Ascending aorta (tissue), 2 donors: ENCODE data around the gene VPS37C. TPM values are rescaled to one million over a fixed set of nuclear protein-coding genes. Genes with fewer than 3 reads are reported as not detected.

Source experiments
- DNase-seq, 2 donors: peaks; one replicate each; pipeline ENCODE4 v3.0.0-alpha.2; 2019; ENCODE audit warnings: low spot score in 2 of 2
- H3K27ac ChIP-seq, 2 donors: fragments of 200-600 bp; sonication (generic); one replicate each; pipeline ENCODE4 v1.5.1; 2016 to 2017; ENCODE audit warnings: mild to moderate bottlenecking in 1 of 2
- H3K27me3 ChIP-seq: fragments of 200-600 bp; sonication (generic); one replicate; pipeline ENCODE4 v1.5.1; 2017
- H3K36me3 ChIP-seq, 2 donors: fragments of 200-600 bp; sonication (generic); one replicate each; pipeline ENCODE4 v1.5.1; 2016
- H3K4me1 ChIP-seq, 2 donors: fragments of 200-600 bp; sonication (generic); one replicate each; pipeline ENCODE4 v1.5.1; 2016 to 2017; ENCODE audit warnings: mild to moderate bottlenecking in 1 of 2
- H3K4me3 ChIP-seq, 2 donors: fragments of 200-600 bp; sonication (generic); one replicate each; pipeline ENCODE4 v1.5.1; 2016 to 2017; ENCODE audit warnings: mild to moderate bottlenecking in 1 of 2
- H3K9me3 ChIP-seq, 2 donors: fragments of 200-600 bp; sonication (generic); one replicate each; pipeline ENCODE4 v1.5.1; 2016
- intact Hi-C: fragments of 100-400 bp; cut with DNase I; formaldehyde crosslinking; loops from one replicate; pipeline ENCODE4 v1.15.1; 2023
- total RNA-seq: library from RNA; depleted of rRNA; stranded (reverse); fragments of >200 nt; gene quantifications from one replicate; pipeline ENCODE4 v1.1.0, GENCODE V29; 2016
- TF ChIP-seq, protein P1 (sequence below), 3 experiments: fragments of 200-600 bp in 2 of 3; fragments of 450-650 bp in 1 of 3; sonication (generic) in 2 of 3; IDR thresholded peaks; one replicate each; pipeline ENCODE4 v1.5.1; 2016 to 2019; ENCODE audit warnings: antibody characterized with exemption in 3 of 3, mild to moderate bottlenecking in 1 of 3, moderate library complexity in 1 of 3

Gene VPS37C
- total RNA-seq, 1 donor from 2014 or later, result 25.8 TPM

DNA sequence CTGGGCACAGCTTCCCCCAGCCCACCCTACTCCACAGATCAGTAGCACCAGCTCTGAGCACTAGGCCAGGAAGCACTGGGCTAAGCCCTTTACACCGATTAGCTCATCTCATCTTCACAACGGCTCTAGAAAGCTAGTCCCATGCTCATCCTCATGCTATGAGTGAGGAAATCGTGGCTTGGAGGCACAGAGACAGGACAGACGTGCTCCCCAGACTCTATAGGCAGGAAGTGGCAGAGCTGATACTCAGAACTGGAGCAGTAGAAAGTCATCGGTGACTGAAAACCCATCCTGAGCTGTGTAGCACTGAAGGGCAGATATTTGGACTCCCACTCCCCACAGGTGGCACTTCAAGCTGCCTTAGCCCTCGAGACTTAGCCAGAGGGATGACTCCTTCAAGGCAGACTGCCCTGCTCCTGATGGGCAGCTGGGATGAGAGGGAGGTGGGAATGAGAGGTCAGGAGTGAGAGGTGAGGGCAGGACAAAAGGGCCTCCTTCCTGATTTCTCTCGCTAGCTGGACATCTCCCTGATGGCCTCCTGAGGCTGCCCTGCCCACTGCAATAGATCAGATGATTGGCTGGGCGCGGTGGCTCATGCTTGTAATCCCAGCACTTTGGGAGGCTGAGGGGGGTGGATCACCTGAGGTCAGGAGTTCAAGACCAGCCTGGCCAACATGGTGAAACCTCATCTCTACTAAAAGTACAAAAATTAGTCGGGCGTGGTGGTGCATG lies 49.3 kb downstream of the VPS37C start:
- Histone ChIP-seq H3K9me3 (no peaks in the 10 kb centered on the region), H3K27me3 (no peaks in the 10 kb centered on the region), H3K4me1 (no peaks in the 10 kb centered on the region), H3K36me3 (no peaks in the 10 kb centered on the region), H3K4me3 (no peak overlapping the region), H3K27ac (no peak overlapping the region)
- no peak for DNase-seq
- TF ChIP-seq, protein P1, sequence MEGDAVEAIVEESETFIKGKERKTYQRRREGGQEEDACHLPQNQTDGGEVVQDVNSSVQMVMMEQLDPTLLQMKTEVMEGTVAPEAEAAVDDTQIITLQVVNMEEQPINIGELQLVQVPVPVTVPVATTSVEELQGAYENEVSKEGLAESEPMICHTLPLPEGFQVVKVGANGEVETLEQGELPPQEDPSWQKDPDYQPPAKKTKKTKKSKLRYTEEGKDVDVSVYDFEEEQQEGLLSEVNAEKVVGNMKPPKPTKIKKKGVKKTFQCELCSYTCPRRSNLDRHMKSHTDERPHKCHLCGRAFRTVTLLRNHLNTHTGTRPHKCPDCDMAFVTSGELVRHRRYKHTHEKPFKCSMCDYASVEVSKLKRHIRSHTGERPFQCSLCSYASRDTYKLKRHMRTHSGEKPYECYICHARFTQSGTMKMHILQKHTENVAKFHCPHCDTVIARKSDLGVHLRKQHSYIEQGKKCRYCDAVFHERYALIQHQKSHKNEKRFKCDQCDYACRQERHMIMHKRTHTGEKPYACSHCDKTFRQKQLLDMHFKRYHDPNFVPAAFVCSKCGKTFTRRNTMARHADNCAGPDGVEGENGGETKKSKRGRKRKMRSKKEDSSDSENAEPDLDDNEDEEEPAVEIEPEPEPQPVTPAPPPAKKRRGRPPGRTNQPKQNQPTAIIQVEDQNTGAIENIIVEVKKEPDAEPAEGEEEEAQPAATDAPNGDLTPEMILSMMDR (IDR thresholded peaks at IDR 0.05), result no peak
- intact Hi-C loops, result no loop called here

DNA sequence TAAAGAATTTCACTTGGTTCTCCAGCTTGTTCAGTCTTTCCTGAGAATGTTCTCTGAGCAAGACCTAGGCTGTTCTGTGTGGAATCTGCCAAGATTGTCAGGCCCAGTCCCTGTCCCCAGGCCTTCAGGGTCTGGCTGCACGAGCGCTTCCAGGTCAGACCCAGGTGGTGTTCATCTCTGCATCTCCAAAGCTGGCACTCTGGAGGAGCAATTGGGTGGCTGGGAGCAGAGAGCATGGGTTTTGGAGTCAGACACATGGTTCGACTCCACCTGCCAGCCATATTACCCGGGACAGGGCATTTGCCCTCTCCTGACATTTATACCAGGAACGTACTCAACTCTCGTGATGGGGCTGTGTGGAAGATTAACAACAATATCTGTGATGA lies 50.2 kb downstream of the VPS37C start:
- DNase-seq, result no peak
- Histone ChIP-seq H3K4me3 (no peak overlapping the region), H3K9me3 (no peaks in the 10 kb centered on the region), H3K27me3 (no peaks in the 10 kb centered on the region), H3K4me1 (no peaks in the 10 kb centered on the region), H3K27ac (no peak overlapping the region), H3K36me3 (no peaks in the 10 kb centered on the region)
- intact Hi-C loops, result no loop called here
- TF ChIP-seq, protein P1 (IDR thresholded peaks at IDR 0.05), result no peak

DNA sequence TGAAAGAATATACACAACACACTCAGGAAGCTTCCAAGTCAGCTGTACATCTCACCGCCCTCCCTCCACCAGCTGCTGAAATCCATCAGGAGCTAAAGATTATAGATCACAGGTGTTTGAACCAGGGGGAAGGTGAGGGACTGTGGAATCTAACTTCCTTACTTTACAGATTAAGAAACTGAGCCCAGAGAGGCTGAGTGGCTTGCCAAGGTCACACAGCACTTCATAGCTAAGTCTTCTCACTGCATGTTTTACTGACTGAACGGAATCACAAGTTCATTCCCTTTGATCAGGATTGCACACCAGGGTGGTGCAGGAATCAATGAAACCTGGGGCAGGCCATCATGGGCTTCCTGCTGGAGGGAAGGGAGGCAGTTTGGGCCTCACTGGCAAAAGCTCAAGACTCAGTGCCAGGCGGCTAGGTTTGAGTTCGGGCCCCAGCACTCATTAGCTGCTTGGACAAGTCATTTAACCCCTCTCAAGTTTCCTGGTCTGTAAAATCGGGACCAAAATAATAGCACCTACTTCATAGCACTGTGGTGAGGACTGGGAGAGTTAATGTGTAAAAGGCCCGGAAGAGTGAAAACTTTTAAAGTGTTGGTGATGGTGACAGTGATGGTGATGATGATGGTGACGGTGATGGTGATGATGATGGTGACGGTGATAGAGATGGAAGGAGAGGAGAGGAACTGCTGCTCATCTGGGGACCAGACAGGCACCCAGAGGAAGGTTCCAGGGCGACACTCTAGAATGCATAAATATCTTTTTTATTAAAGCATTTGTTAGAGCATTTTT lies 50.8 kb downstream of the VPS37C start:
- no peaks in the 10 kb centered on the region for H3K27me3 ChIP-seq
- no peak for DNase-seq
- TF ChIP-seq, protein P1 (IDR thresholded peaks at IDR 0.05), result no peak
- no peak overlapping the region for H3K27ac ChIP-seq
- intact Hi-C loops, result no loop called here
- no peaks in the 10 kb centered on the region for H3K9me3 ChIP-seq
- no peak overlapping the region for H3K4me3 ChIP-seq
- no peaks in the 10 kb centered on the region for H3K36me3 ChIP-seq
- H3K4me1 ChIP-seq, result no peaks in the 10 kb centered on the region

DNA sequence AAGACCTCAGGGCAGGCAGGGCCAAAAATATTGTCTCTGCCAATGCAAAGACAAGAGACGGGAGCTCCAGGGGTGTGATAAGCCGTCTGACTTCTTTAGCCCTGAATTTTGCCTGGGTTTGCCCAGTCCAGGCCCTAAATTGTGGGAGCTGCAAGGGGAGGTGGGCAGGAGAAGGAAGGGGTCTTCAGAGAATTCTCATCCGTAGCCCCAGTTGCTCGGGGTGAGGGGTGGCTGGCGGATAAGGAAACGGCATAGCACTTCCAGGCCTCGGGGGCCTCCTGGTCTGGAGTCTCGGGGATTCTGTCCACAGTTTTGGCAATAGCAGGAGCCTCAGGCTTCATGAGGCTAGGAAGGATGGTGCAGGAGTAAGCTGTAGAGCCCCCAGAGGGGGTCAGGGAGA lies 51.6 kb downstream of the VPS37C start:
- intact Hi-C loops, result no loop called here
- TF ChIP-seq, protein P1 (IDR thresholded peaks at IDR 0.05), result no peak
- no peaks in the 10 kb centered on the region for H3K4me1 ChIP-seq
- no peak overlapping the region for H3K4me3 ChIP-seq
- no peaks in the 10 kb centered on the region for H3K27me3 ChIP-seq
- H3K36me3 ChIP-seq, result no peaks in the 10 kb centered on the region
- DNase-seq, result no peak
- no peaks in the 10 kb centered on the region for H3K9me3 ChIP-seq
- no peak overlapping the region for H3K27ac ChIP-seq

DNA sequence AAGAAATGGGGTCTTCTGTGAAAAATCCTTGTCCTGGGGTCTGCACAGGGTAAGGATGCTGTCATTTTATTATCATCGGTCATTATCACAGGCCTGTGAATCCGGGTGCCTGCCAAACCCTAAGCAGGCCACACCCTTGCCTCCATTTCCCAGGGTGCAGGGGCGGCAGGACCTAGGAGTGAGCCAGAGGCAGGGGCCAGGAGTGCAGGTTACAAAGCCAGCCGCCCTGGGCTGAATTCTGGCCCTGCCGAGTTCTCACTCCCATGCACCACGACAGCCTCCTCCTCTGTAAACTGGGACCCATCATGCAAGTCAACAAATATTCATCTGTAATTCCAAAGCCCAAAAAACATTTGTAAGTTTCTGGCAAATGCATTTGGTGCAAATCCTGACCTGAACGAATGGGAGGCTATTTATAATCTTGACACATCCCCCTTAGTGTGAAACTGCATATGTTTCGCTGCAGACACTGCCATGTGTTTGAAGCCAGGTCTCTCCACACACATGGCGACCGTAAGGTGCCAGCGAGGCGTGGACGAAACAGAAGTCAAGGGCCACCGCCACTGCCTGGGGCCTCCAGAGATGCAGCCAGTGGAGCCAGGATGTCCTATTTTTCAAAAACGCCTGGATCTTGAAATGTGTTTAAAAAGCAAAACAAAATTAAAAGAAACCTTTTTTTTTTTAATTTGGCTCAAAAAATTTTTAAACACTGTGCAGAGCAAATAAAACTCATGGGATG lies 52.2 kb downstream of the VPS37C start:
- TF ChIP-seq, protein P1 (IDR thresholded peaks at IDR 0.05), result no peak
- Histone ChIP-seq H3K4me1 (no peaks in the 10 kb centered on the region), H3K36me3 (no peaks in the 10 kb centered on the region), H3K9me3 (no peaks in the 10 kb centered on the region), H3K27ac (no peak overlapping the region), H3K4me3 (no peak overlapping the region), H3K27me3 (no peaks in the 10 kb centered on the region)
- intact Hi-C loops, result no loop called here
- DNase-seq, result no peak
